ENCODE results near the gene DNAH8.

- no peak for TF ChIP-seq ELF1 (IDR thresholded peaks at IDR 0.05)
- TF ChIP-seq RCOR1 (IDR thresholded peaks at IDR 0.05; ENCODE audit: low read length) = no peak
These were observed 350.4 kb downstream of the DNAH8 start for GRCh38 chr6:39065561-39065960.
